PC-3 (cell line): ENCODE results near the gene GIPC3.

Source experiments
- EZH2 ChIP-seq: fragments of 300-600 bp; sonication (generic); IDR thresholded peaks from one replicate; pipeline ENCODE4 v1.6.1; 2017; ENCODE audit warnings: antibody characterized with exemption, mild to moderate bottlenecking, low read length; ENCODE audit not compliant: unreplicated experiment
- EZH2phosphoT487 ChIP-seq: fragments of 300-600 bp; sonication (generic); IDR thresholded peaks from 2 replicates; pipeline ENCODE4 v1.6.1; 2018; ENCODE audit warnings: mild to moderate bottlenecking, antibody characterized with exemption, low read length, borderline replicate concordance
- TF ChIP-seq, protein P1 (sequence below): fragments of 300-600 bp; sonication (generic); conservative IDR thresholded peaks from 2 replicates; pipeline ENCODE4 v1.5.1; 2017; ENCODE audit warnings: antibody characterized with exemption, low read depth, mild to moderate bottlenecking, low read length

DNA sequence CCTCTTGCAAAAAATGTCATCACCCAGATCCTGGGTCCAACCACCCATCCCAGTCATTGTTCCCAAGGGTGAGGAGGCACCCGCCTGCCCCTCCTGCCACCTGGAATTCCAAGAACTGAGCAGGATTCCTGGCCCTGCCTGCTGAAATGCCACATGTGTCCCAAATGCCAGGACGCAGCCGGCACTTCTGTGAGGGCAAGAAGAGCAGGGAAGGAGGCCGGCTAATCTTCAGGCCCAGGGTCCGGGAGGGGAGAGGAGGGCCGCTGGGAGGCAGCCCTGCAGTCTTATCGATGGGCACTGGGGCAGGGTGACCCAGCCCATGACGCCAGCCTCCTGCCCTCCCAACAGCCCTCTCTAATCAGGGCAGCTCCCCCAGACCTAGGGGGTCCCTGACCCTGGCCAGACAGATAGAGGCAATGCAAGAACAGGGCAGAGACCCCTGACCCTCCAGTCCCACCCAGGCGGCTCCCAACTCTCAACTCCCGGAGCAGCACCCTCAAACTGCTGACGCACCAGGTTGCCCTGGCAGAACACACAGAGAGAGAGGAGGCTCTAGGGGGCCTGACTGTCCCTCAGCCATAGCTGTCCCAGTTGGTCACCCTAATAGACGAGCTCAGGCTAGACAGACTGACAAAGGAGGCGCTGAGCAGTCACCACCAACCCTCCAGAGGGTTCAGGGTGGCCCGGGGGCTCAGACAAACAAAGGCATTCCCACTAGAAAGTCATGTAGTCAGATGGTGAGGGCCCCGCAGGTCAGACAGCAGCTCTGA is 29.4 kb upstream of the GIPC3 start:
- TF ChIP-seq, protein P1, sequence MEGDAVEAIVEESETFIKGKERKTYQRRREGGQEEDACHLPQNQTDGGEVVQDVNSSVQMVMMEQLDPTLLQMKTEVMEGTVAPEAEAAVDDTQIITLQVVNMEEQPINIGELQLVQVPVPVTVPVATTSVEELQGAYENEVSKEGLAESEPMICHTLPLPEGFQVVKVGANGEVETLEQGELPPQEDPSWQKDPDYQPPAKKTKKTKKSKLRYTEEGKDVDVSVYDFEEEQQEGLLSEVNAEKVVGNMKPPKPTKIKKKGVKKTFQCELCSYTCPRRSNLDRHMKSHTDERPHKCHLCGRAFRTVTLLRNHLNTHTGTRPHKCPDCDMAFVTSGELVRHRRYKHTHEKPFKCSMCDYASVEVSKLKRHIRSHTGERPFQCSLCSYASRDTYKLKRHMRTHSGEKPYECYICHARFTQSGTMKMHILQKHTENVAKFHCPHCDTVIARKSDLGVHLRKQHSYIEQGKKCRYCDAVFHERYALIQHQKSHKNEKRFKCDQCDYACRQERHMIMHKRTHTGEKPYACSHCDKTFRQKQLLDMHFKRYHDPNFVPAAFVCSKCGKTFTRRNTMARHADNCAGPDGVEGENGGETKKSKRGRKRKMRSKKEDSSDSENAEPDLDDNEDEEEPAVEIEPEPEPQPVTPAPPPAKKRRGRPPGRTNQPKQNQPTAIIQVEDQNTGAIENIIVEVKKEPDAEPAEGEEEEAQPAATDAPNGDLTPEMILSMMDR, result no peak
- TF ChIP-seq EZH2phosphoT487 (no peak), EZH2 (no peak)
